Measurements from ENCODE around the gene MKS1. TPM values are rescaled to one million over a fixed set of nuclear protein-coding genes. Genes with fewer than 3 reads are reported as not detected.

Gene MKS1
- total RNA-seq (2013), result 6.5 TPM
- polyA plus RNA-seq (1 to 10 TPM; 4.2 to 7.6 (median 5.0) TPM), polyA minus RNA-seq (2.1 and 5.2 TPM in 2 replicates), total RNA-seq (0.58 to 6.5 (median 2.4) reads per million in 11 experiments)

DNA sequence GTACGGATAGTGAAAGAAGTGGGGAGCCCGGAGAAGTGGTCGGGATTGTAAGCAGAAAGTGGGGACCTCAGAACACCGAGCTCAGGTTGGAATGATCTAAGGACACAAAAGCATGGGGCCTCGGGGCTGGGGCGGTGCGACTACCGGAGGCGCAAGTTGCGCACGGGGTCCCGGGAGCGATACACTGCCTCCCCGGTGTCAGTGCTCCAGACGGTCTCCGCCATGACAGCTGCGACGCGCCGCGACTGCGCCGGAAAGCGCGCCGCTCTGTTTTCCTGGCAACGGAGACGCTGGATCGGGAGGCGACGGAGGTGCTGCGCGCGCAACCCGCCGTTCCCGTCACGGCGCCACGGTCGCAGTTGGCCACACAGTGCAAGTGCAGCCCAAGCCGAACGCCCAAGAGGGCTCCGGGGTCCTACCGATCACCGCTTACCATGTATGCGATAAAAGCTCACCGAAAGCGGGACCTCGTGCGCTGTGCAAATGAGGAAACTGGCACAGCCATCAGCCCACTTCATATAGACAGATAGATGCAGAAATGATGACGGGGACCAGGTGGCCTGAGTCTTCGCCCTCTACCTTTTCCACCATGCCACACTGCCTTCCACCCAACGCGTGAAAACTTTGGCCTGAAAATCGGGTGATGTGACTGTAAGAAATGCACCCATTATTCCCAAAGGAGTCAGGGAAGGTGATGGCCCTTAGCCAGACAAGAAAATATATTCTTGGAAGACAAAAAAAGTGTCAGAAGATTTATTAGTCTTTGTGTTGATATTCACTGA, at the start of gene MKS1:
Gene MKS1, minus strand, starts transcription at position 249 of the 782 bp plus-strand sequence. Its CDS starts 25 bp downstream, at position 224.
- TF ChIP-seq, protein P1, sequence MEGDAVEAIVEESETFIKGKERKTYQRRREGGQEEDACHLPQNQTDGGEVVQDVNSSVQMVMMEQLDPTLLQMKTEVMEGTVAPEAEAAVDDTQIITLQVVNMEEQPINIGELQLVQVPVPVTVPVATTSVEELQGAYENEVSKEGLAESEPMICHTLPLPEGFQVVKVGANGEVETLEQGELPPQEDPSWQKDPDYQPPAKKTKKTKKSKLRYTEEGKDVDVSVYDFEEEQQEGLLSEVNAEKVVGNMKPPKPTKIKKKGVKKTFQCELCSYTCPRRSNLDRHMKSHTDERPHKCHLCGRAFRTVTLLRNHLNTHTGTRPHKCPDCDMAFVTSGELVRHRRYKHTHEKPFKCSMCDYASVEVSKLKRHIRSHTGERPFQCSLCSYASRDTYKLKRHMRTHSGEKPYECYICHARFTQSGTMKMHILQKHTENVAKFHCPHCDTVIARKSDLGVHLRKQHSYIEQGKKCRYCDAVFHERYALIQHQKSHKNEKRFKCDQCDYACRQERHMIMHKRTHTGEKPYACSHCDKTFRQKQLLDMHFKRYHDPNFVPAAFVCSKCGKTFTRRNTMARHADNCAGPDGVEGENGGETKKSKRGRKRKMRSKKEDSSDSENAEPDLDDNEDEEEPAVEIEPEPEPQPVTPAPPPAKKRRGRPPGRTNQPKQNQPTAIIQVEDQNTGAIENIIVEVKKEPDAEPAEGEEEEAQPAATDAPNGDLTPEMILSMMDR (IDR thresholded peaks at IDR 0.05), result peak; percentile 75
- Mint-ChIP-seq H3K4me3 (peak within 1 kb of the TSS; percentile 91 to 97), H3K27ac (peak within 1 kb of the TSS; percentile 90 to 96 (median 95)), H3K4me1 (peaks cover 15% of the 10 kb centered on the region), H3K9me3 (no peaks in the 10 kb centered on the region), H3K36me3 (peaks cover 0 to 3% of the 10 kb centered on the region in 2 donors), H3K27me3 (ENCODE audit: low read depth in 3 of 3) (peaks cover 0 to 7% (median 4%) of the 10 kb centered on the region in 3 donors)
- H3K79me2 ChIP-seq (ENCODE audit: insufficient read depth, low read length), result no peaks in the 10 kb centered on the region
- peak within 1 kb of the TSS; percentile 86 to 93 (median 86) for H3K4me3 ChIP-seq (replicated peaks in 1 of 3; ENCODE audit: low read depth in 2 of 3, low read length in 3 of 3)
- H3K36me3 ChIP-seq (replicated peaks in 1 of 2; ENCODE audit: control insufficient read depth in 1 of 2, insufficient read depth in 2 of 2, low read length in 2 of 2), result peaks cover 0 to 6% of the 10 kb centered on the region in 2 donors
- peak within 1 kb of the TSS; percentile 98 for H2AFZ ChIP-seq (ENCODE audit: insufficient read depth, low read depth, low read length, poor library complexity, severe bottlenecking)
- peak; percentile 89 to 93 (median 92) for DNase-seq
- H3K4me1 ChIP-seq (ENCODE audit: control insufficient read depth in 1 of 2, insufficient read depth in 2 of 2, low read length in 2 of 2), result peaks cover 13 to 18% of the 10 kb centered on the region in 2 donors
- no peaks in the 10 kb centered on the region for H4K20me1 ChIP-seq (ENCODE audit: insufficient read depth, low read length)
- H3K9me3 ChIP-seq (replicated peaks in 1 of 2; ENCODE audit: control insufficient read depth in 1 of 2, insufficient read depth in 1 of 2, low read length in 2 of 2), result no peaks in the 10 kb centered on the region
- intact Hi-C loops (cut with micrococcal nuclease), result loop anchor here in 1 of 2 donors (2.0 kb wide), 1 partner anchor 14 kb away; no protein-coding TSS in a partner anchor
- H3K9ac ChIP-seq (ENCODE audit: insufficient read depth, low read length, poor library complexity, severe bottlenecking), result peak within 1 kb of the TSS; percentile 78
- H3K4me2 ChIP-seq (replicated peaks; ENCODE audit: extremely low read depth, low read length, poor library complexity, severe bottlenecking), result peak within 1 kb of the TSS; percentile 88
- H3K27ac ChIP-seq (ENCODE audit: low read depth in 1 of 2, low read length in 2 of 2), result peak within 1 kb of the TSS; percentile 70 to 84
- no peaks in the 10 kb centered on the region for H3K27me3 ChIP-seq (ENCODE audit: control insufficient read depth in 2 of 2, insufficient read depth in 2 of 2, low read length in 2 of 2)
- WGBS (ENCODE audit: insufficient coverage), result 0% methylated on average over 49 of the region's 56 CpGs

DNA sequence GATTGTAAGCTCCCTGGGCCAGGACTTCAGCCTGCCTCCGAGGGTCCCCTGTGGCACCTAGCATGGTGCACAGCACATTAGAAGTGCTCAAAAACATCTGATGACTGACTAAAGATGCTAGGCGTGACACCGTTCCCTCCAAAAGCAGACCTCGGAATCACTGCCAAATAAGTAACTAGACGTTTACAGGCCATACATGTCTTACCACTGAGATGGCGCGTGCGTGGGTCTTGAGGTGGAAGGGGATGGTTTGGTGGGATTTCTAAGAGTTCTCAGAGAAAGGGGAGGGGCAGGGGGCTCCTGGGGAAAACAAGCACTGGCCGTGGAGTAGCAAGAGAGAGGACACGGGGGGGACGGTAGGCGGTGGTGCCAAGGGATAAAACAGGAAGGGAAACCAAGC, 49.3 kb upstream of the MKS1 start:
- H3K27ac Mint-ChIP-seq, result peak overlapping the region in 1 of 7 donors; percentile 43
- intact Hi-C loops (cut with micrococcal nuclease), result no loop called here
- peak overlapping the region; percentile 27 for H2AFZ ChIP-seq (ENCODE audit: insufficient read depth, low read depth, low read length, poor library complexity, severe bottlenecking)
- no peak overlapping the region for H3K9ac ChIP-seq (ENCODE audit: insufficient read depth, low read length, poor library complexity, severe bottlenecking)
- DNase-seq, result no peak
- H3K4me3 Mint-ChIP-seq, result peak overlapping the region in 1 of 2 donors; percentile 56
- no peaks in the 10 kb centered on the region for H3K9me3 ChIP-seq (replicated peaks in 1 of 2; ENCODE audit: control insufficient read depth in 1 of 2, insufficient read depth in 1 of 2, low read length in 2 of 2)
- H3K36me3 Mint-ChIP-seq, result peaks cover 28 to 38% of the 10 kb centered on the region in 2 donors
- TF ChIP-seq, protein P1 (IDR thresholded peaks at IDR 0.05), result no peak
- peak overlapping the region; percentile 16 for H3K4me2 ChIP-seq (replicated peaks; ENCODE audit: extremely low read depth, low read length, poor library complexity, severe bottlenecking)
- peaks cover 0 to 2% (median 0%) of the 10 kb centered on the region in 7 donors for H3K9me3 Mint-ChIP-seq
- H3K27me3 Mint-ChIP-seq (ENCODE audit: low read depth in 3 of 3), result peaks cover 5 to 21% (median 6%) of the 10 kb centered on the region in 3 donors
- peaks cover 0 to 6% of the 10 kb centered on the region in 2 donors for H3K27me3 ChIP-seq (ENCODE audit: control insufficient read depth in 2 of 2, insufficient read depth in 2 of 2, low read length in 2 of 2)
- H4K20me1 ChIP-seq (ENCODE audit: insufficient read depth, low read length), result no peaks in the 10 kb centered on the region
- peaks cover 68% of the 10 kb centered on the region for H3K4me1 Mint-ChIP-seq
- H3K4me1 ChIP-seq (ENCODE audit: control insufficient read depth in 1 of 2, insufficient read depth in 2 of 2, low read length in 2 of 2), result peaks cover 40 to 52% of the 10 kb centered on the region in 2 donors
- H3K36me3 ChIP-seq (replicated peaks in 1 of 2; ENCODE audit: control insufficient read depth in 1 of 2, insufficient read depth in 2 of 2, low read length in 2 of 2), result no peaks in the 10 kb centered on the region
- WGBS (ENCODE audit: insufficient coverage), result 12% methylated on average over 7 of the region's 12 CpGs
- H3K79me2 ChIP-seq (ENCODE audit: insufficient read depth, low read length), result peaks cover 42% of the 10 kb centered on the region
- no peak overlapping the region for H3K27ac ChIP-seq (ENCODE audit: low read depth in 1 of 2, low read length in 2 of 2)
- no peak overlapping the region for H3K4me3 ChIP-seq (replicated peaks in 1 of 3; ENCODE audit: low read depth in 2 of 3, low read length in 3 of 3)

Measured in CD14-positive monocyte (primary cell).